Trophoblast cell (in vitro differentiated cells and primary cell): ENCODE results near the gene TSPO.

Experiments
- DNase-seq, 2 donors: peaks; one replicate each; pipeline ENCODE4 v3.0.0-alpha.2; 2016
- H2AFZ ChIP-seq: 2 replicates; pipeline ENCODE4 v1.6.1; 2013; ENCODE audit warnings: low read length, moderate library complexity, mild to moderate bottlenecking; ENCODE audit not compliant: insufficient read depth, poor library complexity
- H2AK5ac ChIP-seq: 2 replicates; pipeline ENCODE4 v1.6.1; 2013; ENCODE audit warnings: mild to moderate bottlenecking, low read length
- H2BK120ac ChIP-seq: 2 replicates; pipeline ENCODE4 v1.6.1; 2013; ENCODE audit warnings: low read length, mild to moderate bottlenecking, moderate library complexity; ENCODE audit not compliant: insufficient read depth, poor library complexity
- H2BK12ac ChIP-seq: 2 replicates; pipeline ENCODE4 v1.6.1; 2013; ENCODE audit warnings: mild to moderate bottlenecking, low read length, moderate library complexity
- H2BK5ac ChIP-seq: 2 replicates; pipeline ENCODE4 v1.6.1; 2013; ENCODE audit warnings: low read length, low read depth, moderate library complexity, mild to moderate bottlenecking; ENCODE audit not compliant: poor library complexity
- H3K14ac ChIP-seq: 2 replicates; pipeline ENCODE4 v1.6.1; 2013; ENCODE audit warnings: mild to moderate bottlenecking, low read length
- H3K18ac ChIP-seq: 2 replicates; pipeline ENCODE4 v1.6.1; 2013; ENCODE audit warnings: mild to moderate bottlenecking, low read length
- H3K23ac ChIP-seq: 2 replicates; pipeline ENCODE4 v1.6.1; 2013; ENCODE audit warnings: low read length
- H3K27ac ChIP-seq: 2 replicates; pipeline ENCODE4 v1.5.1; 2013; ENCODE audit warnings: low read depth, mild to moderate bottlenecking, inconsistent platforms, low read length, moderate library complexity
- H3K27me3 ChIP-seq: 2 replicates; pipeline ENCODE4 v1.6.1; 2013; ENCODE audit warnings: inconsistent platforms, mild to moderate bottlenecking, low read length, moderate library complexity; ENCODE audit not compliant: insufficient read depth
- H3K36me3 ChIP-seq, 2 experiments: 1 replicate in 1 of 2; 2 replicates in 1 of 2; pipeline ENCODE4 v1.6.1; 2013; ENCODE audit warnings: low read length in 2 of 2, mild to moderate bottlenecking in 2 of 2, moderate library complexity in 1 of 2; ENCODE audit not compliant: insufficient read depth in 2 of 2, control insufficient read depth in 1 of 2
- H3K4ac ChIP-seq: 2 replicates; pipeline ENCODE4 v1.6.1; 2013; ENCODE audit warnings: low read depth, mild to moderate bottlenecking, low read length, moderate library complexity
- H3K4me1 ChIP-seq, 2 experiments: 1 replicate in 1 of 2; 2 replicates in 1 of 2; pipeline ENCODE4 v1.6.1; 2013; ENCODE audit warnings: low read length in 2 of 2, mild to moderate bottlenecking in 2 of 2, moderate library complexity in 1 of 2; ENCODE audit not compliant: insufficient read depth in 2 of 2, control insufficient read depth in 1 of 2
- H3K4me2 ChIP-seq: 2 replicates; pipeline ENCODE4 v1.6.1; 2013; ENCODE audit warnings: inconsistent platforms, mild to moderate bottlenecking, low read length, moderate library complexity
- H3K4me3 ChIP-seq: 2 replicates; pipeline ENCODE4 v1.5.1; 2013; ENCODE audit warnings: mild to moderate bottlenecking, low read depth, low read length, inconsistent platforms
- H3K79me1 ChIP-seq: one replicate; pipeline ENCODE4 v1.6.1; 2013; ENCODE audit warnings: low read length
- H3K79me2 ChIP-seq: 2 replicates; pipeline ENCODE4 v1.6.1; 2013; ENCODE audit warnings: low read length, mild to moderate bottlenecking; ENCODE audit not compliant: control insufficient read depth, insufficient read depth, poor library complexity
- H3K9ac ChIP-seq: 2 replicates; pipeline ENCODE4 v1.6.1; 2013; ENCODE audit warnings: mild to moderate bottlenecking, low read length
- H3K9me3 ChIP-seq: 2 replicates; pipeline ENCODE4 v1.6.1; 2013; ENCODE audit warnings: low read depth, mild to moderate bottlenecking, control low read depth, inconsistent platforms, low read length; ENCODE audit not compliant: insufficient read depth
- H4K12ac ChIP-seq: 2 replicates; pipeline ENCODE4 v1.6.1; 2013; ENCODE audit warnings: low read depth, mild to moderate bottlenecking, low read length, moderate library complexity
- H4K8ac ChIP-seq: 2 replicates; pipeline ENCODE4 v1.6.1; 2013; ENCODE audit warnings: low read depth, mild to moderate bottlenecking, low read length, moderate library complexity
- H4K91ac ChIP-seq: one replicate; pipeline ENCODE4 v1.6.1; 2013; ENCODE audit warnings: low read depth, mild to moderate bottlenecking, low read length, moderate library complexity
- WGBS: extraction: QIAGEN DNeasy Blood & Tissue Kit; methylation state at CpG from one replicate; pipeline ENCODE4 v1.1.7; 2013; ENCODE audit warnings: missing lambda C conversion rate; ENCODE audit not compliant: insufficient read length, insufficient coverage; ENCODE audit errors: extremely low coverage; 5-methylcytosine and 5-hydroxymethylcytosine counted together

Gene TSPO

GRCh38 chr22:43177479-43177878 lies 26.1 kb downstream of the TSPO start:
- no peak overlapping the region for H4K12ac ChIP-seq
- H3K14ac ChIP-seq, result no peak overlapping the region
- no peak overlapping the region for H2AK5ac ChIP-seq
- H3K36me3 ChIP-seq, result peaks cover 46 to 56% of the 10 kb centered on the region in 2 experiments
- H3K23ac ChIP-seq, result no peak overlapping the region
- no peak overlapping the region for H3K4me3 ChIP-seq
- H2AFZ ChIP-seq, result no peak overlapping the region
- no peak overlapping the region for H3K4me2 ChIP-seq
- no peak overlapping the region for H3K27ac ChIP-seq
- H4K8ac ChIP-seq, result no peak overlapping the region
- H3K4ac ChIP-seq, result no peak overlapping the region
- H3K79me2 ChIP-seq, result no peaks in the 10 kb centered on the region
- no peak overlapping the region for H3K18ac ChIP-seq
- no peaks in the 10 kb centered on the region for H3K27me3 ChIP-seq
- WGBS, result no CpG with 5 or more reads among the region's 7 CpGs
- no peak overlapping the region for H2BK5ac ChIP-seq
- no peaks in the 10 kb centered on the region for H3K9me3 ChIP-seq
- no peaks in the 10 kb centered on the region for H3K79me1 ChIP-seq
- no peaks in the 10 kb centered on the region for H3K4me1 ChIP-seq
- no peak overlapping the region for H2BK120ac ChIP-seq
- no peak overlapping the region for H4K91ac ChIP-seq
- H2BK12ac ChIP-seq, result no peak overlapping the region
- no peak for DNase-seq
- H3K9ac ChIP-seq, result no peak overlapping the region

- Histone ChIP-seq H3K27ac (no peak overlapping the region), H2BK12ac (no peak overlapping the region), H3K9me3 (peaks cover 2% of the 10 kb centered on the region), H3K27me3 (no peaks in the 10 kb centered on the region), H3K18ac (no peak overlapping the region), H3K79me1 (no peaks in the 10 kb centered on the region), H2AFZ (no peak overlapping the region), H3K4me2 (no peak overlapping the region), H2BK120ac (no peak overlapping the region), H2BK5ac (no peak overlapping the region), H3K79me2 (no peaks in the 10 kb centered on the region), H4K8ac (no peak overlapping the region), H3K9ac (no peak overlapping the region), H3K4ac (no peak overlapping the region), H2AK5ac (no peak overlapping the region), H4K91ac (no peak overlapping the region), H3K36me3 (peaks cover 33 to 43% of the 10 kb centered on the region in 2 experiments), H4K12ac (no peak overlapping the region), H3K4me1 (peaks cover 0 to 4% of the 10 kb centered on the region in 2 experiments), H3K23ac (no peak overlapping the region), H3K4me3 (no peak overlapping the region), H3K14ac (no peak overlapping the region)
- WGBS, result no CpG with 5 or more reads among the region's 25 CpGs
- no peak for DNase-seq
Observed at GRCh38 chr22:43179146-43179910, 28.0 kb downstream of the TSPO start.

GRCh38 chr22:43179911-43180195 lies 28.5 kb downstream of the TSPO start:
- peaks cover 2% of the 10 kb centered on the region for H3K9me3 ChIP-seq
- H3K18ac ChIP-seq, result no peak overlapping the region
- no peak overlapping the region for H2BK12ac ChIP-seq
- no peak overlapping the region for H2AFZ ChIP-seq
- H3K4ac ChIP-seq, result no peak overlapping the region
- H2BK5ac ChIP-seq, result no peak overlapping the region
- no peak for DNase-seq
- no peak overlapping the region for H4K12ac ChIP-seq
- no peak overlapping the region for H3K14ac ChIP-seq
- no peak overlapping the region for H3K4me2 ChIP-seq
- H4K8ac ChIP-seq, result no peak overlapping the region
- no peak overlapping the region for H2AK5ac ChIP-seq
- no peak overlapping the region for H2BK120ac ChIP-seq
- no peak overlapping the region for H3K9ac ChIP-seq
- H3K36me3 ChIP-seq, result peaks cover 31 to 40% of the 10 kb centered on the region in 2 experiments
- H3K79me2 ChIP-seq, result no peaks in the 10 kb centered on the region
- no peak overlapping the region for H3K23ac ChIP-seq
- H3K79me1 ChIP-seq, result no peaks in the 10 kb centered on the region
- H3K27ac ChIP-seq, result no peak overlapping the region
- H3K4me1 ChIP-seq, result peaks cover 0 to 7% of the 10 kb centered on the region in 2 experiments
- H4K91ac ChIP-seq, result no peak overlapping the region
- H3K27me3 ChIP-seq, result no peaks in the 10 kb centered on the region
- no peak overlapping the region for H3K4me3 ChIP-seq
- WGBS, result no CpG with 5 or more reads among the region's 15 CpGs

- H3K18ac ChIP-seq, result no peak overlapping the region
- DNase-seq, result no peak
Observed at GRCh38 chr22:43180670-43181069, 29.3 kb downstream of the TSPO start.

More at GRCh38 chr22:43180670-43181069, 29.3 kb downstream of the TSPO start:
- Histone ChIP-seq H3K14ac (no peak overlapping the region), H4K91ac (no peak overlapping the region), H2BK120ac (no peak overlapping the region), H3K9me3 (peaks cover 2% of the 10 kb centered on the region), H2BK12ac (no peak overlapping the region), H3K36me3 (peaks cover 26 to 37% of the 10 kb centered on the region in 2 experiments), H4K12ac (no peak overlapping the region), H3K4ac (no peak overlapping the region), H3K27me3 (no peaks in the 10 kb centered on the region), H3K4me2 (no peak overlapping the region), H3K79me1 (no peaks in the 10 kb centered on the region), H3K23ac (no peak overlapping the region), H3K79me2 (no peaks in the 10 kb centered on the region), H2AK5ac (no peak overlapping the region), H4K8ac (no peak overlapping the region), H2AFZ (no peak overlapping the region), H3K4me1 (peaks cover 5 to 11% of the 10 kb centered on the region in 2 experiments), H3K9ac (no peak overlapping the region), H3K27ac (no peak overlapping the region), H2BK5ac (no peak overlapping the region), H3K4me3 (no peak overlapping the region)
- WGBS, result no CpG with 5 or more reads among the region's 15 CpGs
